ENCODE results near the gene SRPK1. TPM values are rescaled to one million over a fixed set of nuclear protein-coding genes. Genes with fewer than 3 reads are reported as not detected.

Gene SRPK1
- total and polyA plus RNA-seq, 2 of the 13 experiments (the other 11 are each of a cell fraction or from before 2014, with no cell fraction given): 56.4 to 142 TPM

DNA sequence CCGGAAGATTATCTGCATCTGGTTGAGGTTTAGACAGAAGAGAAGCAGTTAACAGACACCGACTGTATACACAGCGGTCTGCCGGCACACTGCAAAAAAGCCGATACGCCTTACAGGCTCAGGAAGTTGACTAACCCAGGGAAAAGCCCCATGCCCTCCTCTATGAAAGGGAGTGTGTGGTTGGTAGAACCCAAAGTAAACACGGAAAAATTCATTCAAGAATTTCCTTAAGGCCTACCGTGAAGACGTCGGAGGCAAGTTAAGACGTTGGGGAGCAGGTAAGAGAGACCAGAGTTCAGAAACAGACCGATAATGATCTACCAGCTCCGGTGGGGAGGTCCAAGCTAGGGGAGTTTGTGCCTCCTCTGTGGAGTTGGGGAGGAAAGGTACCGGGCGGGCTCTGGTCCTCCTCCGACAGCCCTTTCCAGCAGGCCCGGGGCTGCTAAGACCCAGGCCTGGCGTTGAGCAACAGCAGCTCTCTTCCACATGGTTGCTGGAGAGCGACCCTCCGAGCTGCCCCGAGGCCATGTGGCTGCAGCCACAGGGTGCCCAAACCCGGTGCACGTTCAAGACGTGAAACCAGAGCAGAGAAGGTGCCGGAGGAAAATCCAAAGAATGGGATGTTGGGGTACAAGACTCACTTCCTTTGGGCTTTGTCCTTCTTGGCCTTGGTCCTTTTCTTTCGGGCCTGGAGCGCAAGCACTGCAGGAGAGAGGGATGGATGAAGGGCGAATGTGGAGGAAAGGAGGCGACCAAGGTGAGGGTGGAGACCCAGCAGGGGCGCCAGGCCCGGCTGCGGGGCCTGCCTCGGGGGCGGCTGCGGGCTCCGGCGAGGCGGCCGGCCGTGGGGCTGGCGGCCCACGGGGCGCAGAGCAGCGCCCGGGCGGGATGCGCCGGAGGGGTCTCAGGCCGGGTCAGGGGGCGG lies 809 bp downstream of the SRPK1 start (continued):
- TF ChIP-seq, protein P1, sequence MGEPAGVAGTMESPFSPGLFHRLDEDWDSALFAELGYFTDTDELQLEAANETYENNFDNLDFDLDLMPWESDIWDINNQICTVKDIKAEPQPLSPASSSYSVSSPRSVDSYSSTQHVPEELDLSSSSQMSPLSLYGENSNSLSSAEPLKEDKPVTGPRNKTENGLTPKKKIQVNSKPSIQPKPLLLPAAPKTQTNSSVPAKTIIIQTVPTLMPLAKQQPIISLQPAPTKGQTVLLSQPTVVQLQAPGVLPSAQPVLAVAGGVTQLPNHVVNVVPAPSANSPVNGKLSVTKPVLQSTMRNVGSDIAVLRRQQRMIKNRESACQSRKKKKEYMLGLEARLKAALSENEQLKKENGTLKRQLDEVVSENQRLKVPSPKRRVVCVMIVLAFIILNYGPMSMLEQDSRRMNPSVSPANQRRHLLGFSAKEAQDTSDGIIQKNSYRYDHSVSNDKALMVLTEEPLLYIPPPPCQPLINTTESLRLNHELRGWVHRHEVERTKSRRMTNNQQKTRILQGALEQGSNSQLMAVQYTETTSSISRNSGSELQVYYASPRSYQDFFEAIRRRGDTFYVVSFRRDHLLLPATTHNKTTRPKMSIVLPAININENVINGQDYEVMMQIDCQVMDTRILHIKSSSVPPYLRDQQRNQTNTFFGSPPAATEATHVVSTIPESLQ (CRISPR knock-in tag; conservative IDR thresholded peaks at IDR 0.05): 0 out of 2 replicates have a peak, but pooled peaks have one; percentile 73
- TF ChIP-seq NPAS2 (CRISPR knock-in tag; IDR thresholded peaks at IDR 0.05; ENCODE audit: borderline replicate concordance): no peak
- peak; percentile 24; the same call in 1 of the 2 replicates for TF ChIP-seq ZFP90 (CRISPR knock-in tag; IDR thresholded peaks at IDR 0.05; ENCODE audit: borderline replicate concordance)
- no peak for TF ChIP-seq TSC22D2 (CRISPR knock-in tag; IDR thresholded peaks at IDR 0.05; ENCODE audit: borderline replicate concordance)
- peak; percentile 24 for TF ChIP-seq YY1 (IDR thresholded peaks at IDR 0.05; ENCODE audit: insufficient read depth, insufficient replicate concordance, low read depth, low read length)
- TF ChIP-seq MTA1 (CRISPR knock-in tag; IDR thresholded peaks at IDR 0.05; ENCODE audit: borderline replicate concordance): peak; percentile 70; the same call in 1 of the 2 replicates
- peak; percentile 8; the same call in 1 of the 2 replicates for TF ChIP-seq ZBTB3 (CRISPR knock-in tag; IDR thresholded peaks at IDR 0.05; ENCODE audit: borderline replicate concordance, low read depth)
- TF ChIP-seq ZEB1 (IDR thresholded peaks at IDR 0.05; ENCODE audit: insufficient replicate concordance, low read depth): no peak
- no peak for TF ChIP-seq ZNF720 (CRISPR knock-in tag; IDR thresholded peaks at IDR 0.05)
- TF ChIP-seq, protein P2, sequence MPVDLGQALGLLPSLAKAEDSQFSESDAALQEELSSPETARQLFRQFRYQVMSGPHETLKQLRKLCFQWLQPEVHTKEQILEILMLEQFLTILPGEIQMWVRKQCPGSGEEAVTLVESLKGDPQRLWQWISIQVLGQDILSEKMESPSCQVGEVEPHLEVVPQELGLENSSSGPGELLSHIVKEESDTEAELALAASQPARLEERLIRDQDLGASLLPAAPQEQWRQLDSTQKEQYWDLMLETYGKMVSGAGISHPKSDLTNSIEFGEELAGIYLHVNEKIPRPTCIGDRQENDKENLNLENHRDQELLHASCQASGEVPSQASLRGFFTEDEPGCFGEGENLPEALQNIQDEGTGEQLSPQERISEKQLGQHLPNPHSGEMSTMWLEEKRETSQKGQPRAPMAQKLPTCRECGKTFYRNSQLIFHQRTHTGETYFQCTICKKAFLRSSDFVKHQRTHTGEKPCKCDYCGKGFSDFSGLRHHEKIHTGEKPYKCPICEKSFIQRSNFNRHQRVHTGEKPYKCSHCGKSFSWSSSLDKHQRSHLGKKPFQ (CRISPR knock-in tag; IDR thresholded peaks at IDR 0.05; ENCODE audit: insufficient replicate concordance): peak; percentile 32
- TF ChIP-seq ZNF282 (IDR thresholded peaks at IDR 0.05; ENCODE audit: partially characterized antibody): no peak
- TF ChIP-seq KAT2B (IDR thresholded peaks at IDR 0.05; ENCODE audit: borderline replicate concordance, low read depth, low read length): no peak
- no peak for TF ChIP-seq ZNF496 (CRISPR knock-in tag; IDR thresholded peaks at IDR 0.05; ENCODE audit: insufficient replicate concordance)
- peak; percentile 20; the same call in 1 of the 2 replicates for TF ChIP-seq DNMT3B (CRISPR knock-in tag; conservative IDR thresholded peaks at IDR 0.05)
- TF ChIP-seq PRMT3 (CRISPR knock-in tag; IDR thresholded peaks at IDR 0.05; ENCODE audit: borderline replicate concordance, low read depth): peak; percentile 64; the same call in 1 of the 2 replicates
- 0 out of 2 replicates have a peak, but pooled peaks have one; percentile 28 for TF ChIP-seq SSRP1 (CRISPR knock-in tag; IDR thresholded peaks at IDR 0.05)
- no peak for TF ChIP-seq ZNF75D (CRISPR knock-in tag; IDR thresholded peaks at IDR 0.05; ENCODE audit: borderline replicate concordance)
- 0 out of 2 replicates have a peak, but pooled peaks have one; percentile 23 for TF ChIP-seq GMEB1 (CRISPR knock-in tag; IDR thresholded peaks at IDR 0.05; ENCODE audit: borderline replicate concordance)
- TF ChIP-seq IRF9 (CRISPR knock-in tag; IDR thresholded peaks at IDR 0.05; ENCODE audit: borderline replicate concordance): no peak; the same call in none of the 2 replicates
- no peak for TF ChIP-seq ATF1 (CRISPR knock-in tag; IDR thresholded peaks at IDR 0.05)
- TF ChIP-seq GFI1 (CRISPR knock-in tag; IDR thresholded peaks at IDR 0.05; ENCODE audit: borderline replicate concordance): no peak

Data from HepG2 (cell line).